ENCODE measurements around the gene ARHGAP6.
A peak's percentile ranks its signal among the peaks of the same experiment; 100 is the strongest.

The ARHGAP6 gene

DNA sequence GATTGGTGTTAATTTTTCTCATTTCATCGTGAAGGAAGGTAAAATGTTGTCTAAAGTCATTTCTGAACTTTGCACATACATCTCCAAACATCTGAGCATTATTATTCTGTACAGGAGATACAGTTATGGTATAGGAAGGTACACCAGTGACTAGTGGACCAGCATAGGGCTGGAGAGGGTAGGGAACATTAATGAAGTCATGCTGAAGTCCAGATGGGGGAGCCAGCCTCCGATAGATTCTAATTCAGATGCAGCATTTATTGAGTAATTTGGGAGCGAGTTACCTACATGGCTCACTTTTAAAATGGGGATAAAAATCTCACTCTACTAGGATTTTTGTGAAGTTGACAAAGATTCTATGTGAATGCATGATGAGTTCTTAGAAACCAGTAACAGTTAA, 337.6 kb downstream of the ARHGAP6 start:
- peaks cover 45% of the 10 kb centered on the region for H3K79me2 ChIP-seq (ENCODE audit: low read length)
- H3K9me2 ChIP-seq (replicated peaks; ENCODE audit: insufficient read depth, low read length), result no peaks in the 10 kb centered on the region
- no peak overlapping the region for H2AFZ ChIP-seq (ENCODE audit: low read length)
- H3F3A ChIP-seq (ENCODE audit: insufficient read depth, low read length), result no peaks in the 10 kb centered on the region; the same call in 1 of the 2 replicates
- DNase-seq, result no peak
- H3K9ac ChIP-seq (ENCODE audit: low read length), result no peak overlapping the region
- no peak overlapping the region for H3K4me3 ChIP-seq (ENCODE audit: low read length)
- no peaks in the 10 kb centered on the region for H3K9me3 ChIP-seq (replicated peaks; ENCODE audit: insufficient read depth, low read length)
- H3K36me3 ChIP-seq (replicated peaks; ENCODE audit: insufficient read depth, low read length), result no peaks in the 10 kb centered on the region
- H4K20me1 ChIP-seq (ENCODE audit: insufficient read depth, low read length), result no peaks in the 10 kb centered on the region
- no peak overlapping the region for H3K4me2 ChIP-seq (ENCODE audit: low read depth, low read length)
- no peak overlapping the region for H3K27ac ChIP-seq (ENCODE audit: low read length)
- TF ChIP-seq EZH2phosphoT487 (IDR thresholded peaks at IDR 0.05; ENCODE audit: low read length) (no peak), EZH2 (optimal IDR thresholded peaks at IDR 0.05; ENCODE audit: low read depth, low read length) (no peak)
- TF ChIP-seq, protein P1, sequence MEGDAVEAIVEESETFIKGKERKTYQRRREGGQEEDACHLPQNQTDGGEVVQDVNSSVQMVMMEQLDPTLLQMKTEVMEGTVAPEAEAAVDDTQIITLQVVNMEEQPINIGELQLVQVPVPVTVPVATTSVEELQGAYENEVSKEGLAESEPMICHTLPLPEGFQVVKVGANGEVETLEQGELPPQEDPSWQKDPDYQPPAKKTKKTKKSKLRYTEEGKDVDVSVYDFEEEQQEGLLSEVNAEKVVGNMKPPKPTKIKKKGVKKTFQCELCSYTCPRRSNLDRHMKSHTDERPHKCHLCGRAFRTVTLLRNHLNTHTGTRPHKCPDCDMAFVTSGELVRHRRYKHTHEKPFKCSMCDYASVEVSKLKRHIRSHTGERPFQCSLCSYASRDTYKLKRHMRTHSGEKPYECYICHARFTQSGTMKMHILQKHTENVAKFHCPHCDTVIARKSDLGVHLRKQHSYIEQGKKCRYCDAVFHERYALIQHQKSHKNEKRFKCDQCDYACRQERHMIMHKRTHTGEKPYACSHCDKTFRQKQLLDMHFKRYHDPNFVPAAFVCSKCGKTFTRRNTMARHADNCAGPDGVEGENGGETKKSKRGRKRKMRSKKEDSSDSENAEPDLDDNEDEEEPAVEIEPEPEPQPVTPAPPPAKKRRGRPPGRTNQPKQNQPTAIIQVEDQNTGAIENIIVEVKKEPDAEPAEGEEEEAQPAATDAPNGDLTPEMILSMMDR (IDR thresholded peaks at IDR 0.05; ENCODE audit: low read length), result no peak
- no peaks in the 10 kb centered on the region for H3K4me1 ChIP-seq (ENCODE audit: low read length)
- H3K27me3 ChIP-seq (replicated peaks; ENCODE audit: insufficient read depth, low read length), result no peaks in the 10 kb centered on the region

DNA sequence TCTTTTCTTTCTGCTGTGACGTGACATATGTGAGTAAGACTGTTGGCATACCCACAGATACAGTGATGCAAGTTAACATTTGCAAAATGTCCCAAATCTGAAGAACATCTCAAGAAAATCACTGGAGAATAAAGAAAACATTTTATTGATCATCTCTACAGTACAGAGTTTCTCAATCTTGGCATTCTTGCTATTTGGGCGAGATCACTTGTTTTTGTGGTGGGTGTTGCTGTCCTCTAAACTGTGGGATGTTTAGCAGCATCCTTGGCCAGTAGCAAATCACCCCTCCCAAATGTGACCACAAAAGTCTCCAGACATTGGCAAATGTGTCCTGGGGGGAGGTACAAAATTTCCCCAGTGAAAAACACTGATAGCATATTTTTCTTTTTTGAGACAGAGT, 343.7 kb downstream of the ARHGAP6 start:
- peaks cover 31% of the 10 kb centered on the region for H3K79me2 ChIP-seq (ENCODE audit: low read length)
- no peaks in the 10 kb centered on the region for H4K20me1 ChIP-seq (ENCODE audit: insufficient read depth, low read length)
- H3K36me3 ChIP-seq (replicated peaks; ENCODE audit: insufficient read depth, low read length), result no peaks in the 10 kb centered on the region
- H3K4me3 ChIP-seq (ENCODE audit: low read length), result no peak overlapping the region
- no peaks in the 10 kb centered on the region for H3K9me2 ChIP-seq (replicated peaks; ENCODE audit: insufficient read depth, low read length)
- peaks cover 11% of the 10 kb centered on the region; the same call in 1 of the 2 replicates for H3F3A ChIP-seq (ENCODE audit: insufficient read depth, low read length)
- no peak overlapping the region for H2AFZ ChIP-seq (ENCODE audit: low read length)
- no peak overlapping the region for H3K4me2 ChIP-seq (ENCODE audit: low read depth, low read length)
- peaks cover 14% of the 10 kb centered on the region for H3K4me1 ChIP-seq (ENCODE audit: low read length)
- no peak overlapping the region for H3K27ac ChIP-seq (ENCODE audit: low read length)
- no peaks in the 10 kb centered on the region for H3K27me3 ChIP-seq (replicated peaks; ENCODE audit: insufficient read depth, low read length)
- TF ChIP-seq EZH2 (optimal IDR thresholded peaks at IDR 0.05; ENCODE audit: low read depth, low read length) (no peak), EZH2phosphoT487 (IDR thresholded peaks at IDR 0.05; ENCODE audit: low read length) (no peak)
- TF ChIP-seq, protein P1 (IDR thresholded peaks at IDR 0.05; ENCODE audit: low read length), result no peak
- no peaks in the 10 kb centered on the region for H3K9me3 ChIP-seq (replicated peaks; ENCODE audit: insufficient read depth, low read length)
- H3K9ac ChIP-seq (ENCODE audit: low read length), result no peak overlapping the region
- DNase-seq, result no peak

- TF ChIP-seq, protein P1 (IDR thresholded peaks at IDR 0.05; ENCODE audit: low read length), result no peak
- TF ChIP-seq EZH2 (optimal IDR thresholded peaks at IDR 0.05; ENCODE audit: low read depth, low read length) (no peak), EZH2phosphoT487 (IDR thresholded peaks at IDR 0.05; ENCODE audit: low read length) (no peak)
- Histone ChIP-seq H3K36me3 (replicated peaks; ENCODE audit: insufficient read depth, low read length) (no peaks in the 10 kb centered on the region), H2AFZ (ENCODE audit: low read length) (no peak overlapping the region), H3K27ac (ENCODE audit: low read length) (peak overlapping the region; percentile 81), H3F3A (ENCODE audit: insufficient read depth, low read length) (peaks cover 11% of the 10 kb centered on the region; the same call in 1 of the 2 replicates), H3K4me3 (ENCODE audit: low read length) (peak overlapping the region; percentile 31), H4K20me1 (ENCODE audit: insufficient read depth, low read length) (no peaks in the 10 kb centered on the region), H3K4me1 (ENCODE audit: low read length) (peaks cover 14% of the 10 kb centered on the region), H3K79me2 (ENCODE audit: low read length) (peaks cover 41% of the 10 kb centered on the region), H3K9me2 (replicated peaks; ENCODE audit: insufficient read depth, low read length) (no peaks in the 10 kb centered on the region), H3K27me3 (replicated peaks; ENCODE audit: insufficient read depth, low read length) (no peaks in the 10 kb centered on the region), H3K9me3 (replicated peaks; ENCODE audit: insufficient read depth, low read length) (no peaks in the 10 kb centered on the region), H3K4me2 (ENCODE audit: low read depth, low read length) (peak overlapping the region; percentile 81), H3K9ac (ENCODE audit: low read length) (peak overlapping the region; percentile 55; the same call in 1 of the 2 replicates)
- peak; percentile 70 for DNase-seq
Observed at GRCh38 chrX:11319806-11320520, 345.8 kb downstream of the ARHGAP6 start.
